ELR (cell line): ENCODE measurements around the gene BCAS3.

Source experiments
- DNase-seq: peaks from one replicate; pipeline ENCODE4 v3.0.0-alpha.2; 2015; ENCODE audit warnings: low read depth

BCAS3 gene

DNA sequence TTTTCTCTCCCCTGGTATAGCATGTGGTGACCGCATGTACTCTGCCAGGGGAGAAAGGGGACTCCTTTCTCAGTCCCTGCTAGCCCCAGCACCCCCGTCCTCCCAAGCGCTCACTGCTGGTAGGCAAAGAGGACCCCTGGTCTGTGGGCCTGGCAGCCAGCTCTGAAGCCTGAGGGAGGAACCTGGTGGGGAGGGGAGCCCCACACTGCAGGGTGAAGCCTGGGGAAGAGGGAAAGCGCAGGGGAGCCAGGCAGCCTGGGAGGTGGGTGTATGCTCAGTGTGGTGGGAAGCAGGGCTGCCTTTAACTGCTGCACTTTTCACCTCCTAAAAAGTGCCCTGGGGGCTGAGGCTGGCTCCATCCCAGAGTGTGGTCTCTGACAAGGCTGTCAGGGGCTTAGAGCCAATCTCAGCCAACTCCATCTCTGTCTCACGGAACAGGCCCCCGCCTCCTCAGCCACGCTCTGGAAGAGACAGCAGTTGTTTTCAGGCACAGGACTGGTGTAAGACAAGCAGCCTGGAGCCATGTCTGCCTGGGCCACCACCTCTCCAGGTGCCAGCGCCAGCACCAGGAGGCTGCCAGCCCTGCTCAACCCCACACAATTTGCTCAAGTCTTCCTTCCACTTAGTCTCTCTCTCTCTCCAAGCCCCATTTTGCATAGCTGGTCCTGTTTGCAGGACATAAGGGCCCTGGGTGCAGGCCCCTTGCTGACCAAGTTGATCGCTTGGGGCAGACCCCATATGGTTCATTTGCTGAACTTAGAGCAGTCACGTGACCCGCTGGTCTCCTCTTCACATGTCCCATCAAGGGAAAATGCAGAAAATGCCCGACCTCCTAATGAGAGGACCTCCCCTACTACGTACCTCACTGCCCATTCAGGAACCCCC, 707.3 kb downstream of the BCAS3 start:
- no peak for DNase-seq

GRCh38 chr17:61385577-61386236, 708.1 kb downstream of the BCAS3 start:
- peak; percentile 28 for DNase-seq

GRCh38 chr17:61386251-61386650, 708.6 kb downstream of the BCAS3 start:
- DNase-seq: no peak

GRCh38 chr17:61387011-61387410, 709.4 kb downstream of the BCAS3 start:
- DNase-seq: no peak

DNA sequence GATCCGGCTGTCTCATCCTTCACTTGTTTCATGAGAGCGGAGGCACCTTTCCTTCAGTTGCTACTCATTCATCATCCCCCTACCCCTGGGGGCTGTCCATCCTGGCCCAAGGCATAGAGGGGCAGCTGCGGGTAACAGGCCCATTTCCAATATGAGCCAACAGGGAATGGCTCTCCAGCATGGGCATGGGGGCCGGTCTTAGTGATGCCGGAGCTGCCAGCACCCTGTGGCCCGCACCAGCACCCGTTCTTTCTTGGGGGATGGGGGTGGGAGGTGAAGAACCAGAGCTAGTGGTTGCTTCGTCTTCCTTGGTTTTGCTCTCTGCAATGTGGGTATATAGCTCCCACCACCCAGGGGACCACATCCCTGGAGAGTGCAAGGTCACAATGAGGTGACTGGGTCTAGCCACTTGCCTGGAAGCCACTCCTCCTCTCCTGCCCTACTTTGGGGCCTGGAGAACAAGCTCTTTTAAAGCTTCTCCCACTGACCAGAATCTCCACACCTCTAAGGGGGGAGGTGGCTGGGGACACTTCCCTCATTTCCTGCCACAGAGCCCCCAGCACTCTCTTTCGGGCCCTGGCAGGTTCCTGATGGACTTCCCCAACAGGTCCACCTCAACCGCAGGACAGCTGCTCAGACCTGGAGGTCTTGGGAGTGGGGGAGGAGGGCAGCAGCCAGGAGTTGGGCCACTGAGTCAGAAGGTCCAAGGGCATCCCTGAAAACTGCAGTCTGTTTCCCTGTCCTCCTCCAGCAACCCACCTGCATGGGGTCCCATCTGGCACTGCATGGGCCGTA, 710.1 kb downstream of the BCAS3 start:
- no peak for DNase-seq

DNA sequence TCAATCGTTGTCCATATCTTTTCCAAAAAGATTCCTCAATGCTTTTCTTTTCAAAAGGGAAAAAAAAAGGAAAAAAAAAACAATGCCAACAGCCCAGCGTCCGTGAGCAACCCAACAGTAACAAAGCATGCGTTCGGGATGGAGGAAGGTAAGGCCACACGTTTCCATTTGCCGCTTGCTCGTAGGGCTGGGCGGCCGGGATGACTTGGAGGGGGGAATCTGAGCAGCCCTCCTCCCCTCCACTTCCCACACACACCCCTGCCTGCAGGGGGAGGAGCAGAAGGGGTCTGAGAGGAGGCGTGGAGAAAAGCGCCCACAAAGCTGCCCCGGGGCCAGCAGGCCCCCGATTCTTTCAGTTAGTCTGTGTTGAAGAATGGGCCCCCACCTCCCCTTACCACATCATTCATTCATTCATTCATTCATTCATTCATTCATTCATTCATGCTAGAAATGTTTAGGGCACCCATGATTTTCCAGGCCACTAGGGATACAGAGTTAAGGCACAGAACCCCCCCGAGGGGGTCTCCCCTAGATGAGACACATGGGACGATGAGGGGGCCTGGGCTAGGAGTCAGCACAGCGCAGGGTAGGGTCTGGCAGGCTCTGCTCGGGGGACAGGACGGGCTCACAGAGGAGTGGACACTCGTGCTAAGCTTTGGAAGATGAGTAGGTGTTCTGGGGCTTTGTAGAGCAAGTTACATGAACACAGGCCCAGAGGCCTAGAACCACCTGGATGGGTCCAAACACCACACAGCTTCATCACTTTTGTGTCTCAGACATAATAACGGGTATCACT, 711.1 kb downstream of the BCAS3 start:
- DNase-seq: no peak

DNA sequence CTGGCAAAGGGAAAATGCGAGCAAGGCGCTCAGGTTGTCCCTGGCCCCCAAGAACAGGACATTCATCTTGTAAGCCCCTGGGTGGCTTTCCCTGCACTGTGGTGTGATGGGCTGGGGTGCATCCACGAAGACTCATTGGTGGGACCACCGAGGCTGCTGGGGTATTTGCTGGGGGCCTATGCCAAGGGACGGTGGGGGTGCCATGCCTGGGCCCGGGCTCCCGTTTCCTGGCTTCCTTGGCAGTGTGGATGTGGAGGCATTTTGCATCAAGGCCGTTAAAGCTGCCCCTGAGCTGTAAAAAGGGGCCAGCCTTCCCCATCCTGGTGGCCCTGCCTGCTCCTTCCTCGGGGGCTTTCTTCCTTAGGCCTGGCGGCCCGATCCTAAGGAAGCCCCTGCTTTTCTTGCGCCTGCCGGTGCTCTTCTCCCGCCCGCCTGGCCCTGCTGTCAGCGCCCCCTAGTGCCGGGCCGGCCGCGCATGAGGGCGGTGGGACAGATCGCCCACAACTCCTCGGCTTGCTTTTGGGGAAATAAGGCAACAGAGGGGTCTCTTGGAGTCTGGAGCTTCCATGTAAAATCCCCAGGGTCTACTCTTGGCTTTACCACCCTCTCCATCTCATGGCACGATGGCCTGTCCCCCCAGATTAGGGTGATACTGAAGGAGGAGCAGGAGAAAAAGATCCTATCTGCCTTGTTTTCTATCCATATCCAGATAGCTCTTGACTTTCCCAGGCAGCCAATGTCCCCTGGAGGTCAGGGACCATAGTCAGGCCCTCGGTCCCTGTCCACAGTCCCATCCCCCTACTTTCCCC, 712.2 kb downstream of the BCAS3 start:
- peak; percentile 38 for DNase-seq

GRCh38 chr17:61390479-61390791, 712.8 kb downstream of the BCAS3 start:
- DNase-seq: no peak

GRCh38 chr17:61391595-61392291, 714.1 kb downstream of the BCAS3 start:
- DNase-seq: no peak

DNA sequence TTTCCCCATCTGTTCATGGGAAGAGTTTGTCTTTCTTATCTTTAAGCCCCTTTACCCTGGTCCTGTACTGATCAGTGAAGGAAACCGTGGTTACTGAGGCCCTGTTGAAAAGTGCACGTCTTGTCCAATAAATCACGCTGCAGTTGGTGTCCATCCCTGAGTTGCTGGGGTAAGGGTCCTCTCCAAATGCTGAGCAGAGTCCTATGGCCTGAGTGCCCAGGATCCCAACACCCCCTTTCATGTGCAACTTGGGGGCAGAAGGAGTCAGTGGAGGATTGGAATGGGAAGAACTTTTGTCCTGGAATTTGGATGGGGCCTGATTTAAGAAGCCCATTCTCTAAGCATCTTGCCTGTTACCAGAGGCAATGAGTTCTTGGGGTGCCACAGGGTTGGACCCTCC, 715.0 kb downstream of the BCAS3 start:
- DNase-seq: no peak

GRCh38 chr17:61393550-61393903, 715.9 kb downstream of the BCAS3 start:
- no peak for DNase-seq

- DNase-seq: no peak
Observed at GRCh38 chr17:61393904-61394629, 716.4 kb downstream of the BCAS3 start.

DNA sequence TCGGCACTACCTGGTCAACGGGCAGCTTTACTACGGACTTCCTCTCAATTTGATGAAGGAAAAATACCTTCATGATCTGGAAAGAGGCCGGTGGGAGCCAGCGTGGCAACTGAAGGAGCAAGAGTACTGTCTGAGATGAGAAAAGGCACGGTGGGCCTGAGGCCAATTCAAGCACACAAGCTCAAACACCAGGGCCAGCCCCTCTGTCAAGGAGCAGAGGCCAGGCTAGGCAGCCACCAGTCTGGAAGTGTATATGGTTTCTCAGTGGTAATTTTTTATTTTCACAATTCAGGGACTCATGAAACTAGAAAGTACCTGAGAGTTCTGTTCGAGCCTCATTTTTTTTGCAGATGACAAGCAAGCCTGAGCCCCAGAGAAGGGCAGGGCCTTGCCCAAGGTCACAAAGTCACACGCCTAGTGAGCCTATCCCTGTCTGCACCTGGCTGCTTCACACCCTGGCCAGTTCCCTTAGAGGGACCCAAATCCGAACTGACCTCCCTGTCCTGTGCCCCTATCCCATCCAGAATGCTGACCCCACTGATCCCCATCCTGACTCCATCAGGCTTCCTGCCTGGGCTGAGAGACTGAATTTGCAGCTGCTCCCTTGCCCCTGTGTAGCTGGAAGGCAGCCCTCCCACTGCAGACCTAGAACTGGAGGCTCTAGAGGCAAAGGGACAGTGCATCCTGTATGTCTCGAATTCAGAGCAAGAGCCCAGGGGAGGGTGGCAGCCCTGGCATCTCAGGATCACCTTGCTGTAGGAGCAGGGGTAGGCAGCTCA, 717.2 kb downstream of the BCAS3 start:
- no peak for DNase-seq

DNA sequence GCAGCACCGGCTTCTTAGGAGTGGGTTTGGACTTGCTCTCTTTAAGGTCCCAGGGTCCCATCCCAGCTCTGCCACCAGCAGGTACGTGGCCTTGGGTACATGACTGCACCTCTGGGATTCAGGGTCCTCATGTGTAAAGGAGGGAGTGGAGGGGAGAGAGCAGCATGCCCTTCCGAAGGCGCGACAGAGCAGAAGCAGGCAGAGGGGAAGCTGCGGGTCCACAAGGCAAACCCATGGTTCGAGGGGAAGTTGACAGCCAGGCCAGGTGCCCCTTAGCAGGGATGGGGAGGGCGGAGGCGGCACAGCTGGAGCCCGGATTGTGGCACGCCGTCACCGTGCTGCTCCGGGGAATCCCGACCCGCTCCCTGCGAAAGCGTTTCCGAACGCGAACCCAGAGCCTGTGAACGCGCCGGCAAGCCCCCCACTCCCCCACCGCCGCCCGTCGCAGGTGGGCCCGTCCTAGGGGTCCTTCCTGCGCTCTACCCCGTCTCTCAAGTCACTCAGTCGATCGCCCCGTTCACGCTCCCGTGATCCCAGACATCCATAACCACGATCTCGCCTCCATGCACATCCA, 717.8 kb downstream of the BCAS3 start:
- no peak for DNase-seq

GRCh38 chr17:61395983-61396585, 718.4 kb downstream of the BCAS3 start:
- no peak for DNase-seq

DNA sequence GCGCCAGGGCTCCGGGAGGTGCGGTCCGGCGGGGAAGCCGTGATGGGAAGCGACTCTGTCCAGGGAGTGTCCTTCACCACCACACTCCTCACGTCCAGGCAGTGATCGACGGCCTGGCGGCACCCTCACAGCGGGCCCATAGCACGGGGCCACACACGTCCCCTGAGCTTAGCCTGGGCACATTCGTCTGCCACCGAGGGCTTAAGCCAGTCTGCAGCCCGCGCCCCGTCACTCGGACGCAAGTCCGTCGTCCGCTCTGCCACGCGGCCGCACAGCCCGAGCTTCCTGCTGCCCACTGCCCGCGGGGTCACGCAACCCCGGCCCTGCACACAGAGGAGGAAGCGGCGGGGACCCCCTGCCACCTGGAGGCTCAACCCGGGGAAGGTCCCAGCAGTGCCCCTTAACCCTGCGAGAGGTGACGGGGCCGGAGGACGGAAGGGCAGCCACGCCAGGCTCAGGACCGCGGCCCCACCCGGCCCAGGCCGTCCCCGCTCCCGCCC, 719.0 kb downstream of the BCAS3 start:
- DNase-seq: no peak

GRCh38 chr17:61397086-61397842, 719.6 kb downstream of the BCAS3 start:
- peak; percentile 34 for DNase-seq
